DMS153 treated with DMSO at 0.1 percent for 48 hours (cell line): ENCODE results near the gene ALDH3B2.
A peak's percentile ranks its signal among the peaks of the same experiment; 100 is the strongest.
"Not testable (repeated sequence)": the region's sequence is repeated elsewhere in the genome, so short reads cannot be mapped to it uniquely, and the experiment has no call there.

Source experiments
- DNase-seq: peaks from one replicate; lab custom pipeline; 2025; ENCODE audit not compliant: unreplicated experiment; lab: John Stamatoyannopoulos, UW

Gene ALDH3B2

DNA sequence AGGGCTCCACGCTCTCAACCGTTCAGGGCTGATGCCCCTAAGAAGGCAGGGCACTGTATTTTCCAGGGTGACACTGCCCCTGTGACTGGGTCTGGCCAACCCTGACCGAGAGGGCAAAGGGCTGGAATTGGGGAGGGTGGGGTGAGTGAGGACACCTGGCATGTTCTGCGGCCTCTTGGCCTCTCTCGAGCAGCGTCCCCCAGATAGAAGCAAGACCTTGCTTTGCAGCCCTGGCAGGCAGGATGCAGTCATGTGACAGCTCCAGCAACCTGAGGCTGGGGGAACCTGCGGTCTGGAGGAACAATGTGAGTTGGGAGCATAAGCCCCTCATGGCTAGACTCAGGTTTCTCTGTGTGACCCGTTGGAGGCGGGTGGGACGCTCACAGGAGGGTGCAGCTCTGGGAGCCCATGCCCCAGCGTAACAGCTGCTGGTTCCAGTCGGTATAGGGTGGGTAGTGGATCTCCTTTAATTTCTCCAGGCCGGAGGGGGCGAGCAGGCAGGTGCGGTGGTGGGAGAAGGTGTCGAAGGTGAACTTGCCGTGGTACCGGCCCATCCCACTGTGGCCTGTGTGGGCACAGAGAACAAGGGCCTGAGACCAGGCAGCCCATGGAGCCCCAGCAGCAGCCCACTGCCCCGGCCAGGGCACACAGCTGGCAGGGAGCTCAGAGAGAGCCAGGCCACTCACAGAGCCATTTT, 11.4 kb downstream of the ALDH3B2 start:
- no peak for DNase-seq

DNA sequence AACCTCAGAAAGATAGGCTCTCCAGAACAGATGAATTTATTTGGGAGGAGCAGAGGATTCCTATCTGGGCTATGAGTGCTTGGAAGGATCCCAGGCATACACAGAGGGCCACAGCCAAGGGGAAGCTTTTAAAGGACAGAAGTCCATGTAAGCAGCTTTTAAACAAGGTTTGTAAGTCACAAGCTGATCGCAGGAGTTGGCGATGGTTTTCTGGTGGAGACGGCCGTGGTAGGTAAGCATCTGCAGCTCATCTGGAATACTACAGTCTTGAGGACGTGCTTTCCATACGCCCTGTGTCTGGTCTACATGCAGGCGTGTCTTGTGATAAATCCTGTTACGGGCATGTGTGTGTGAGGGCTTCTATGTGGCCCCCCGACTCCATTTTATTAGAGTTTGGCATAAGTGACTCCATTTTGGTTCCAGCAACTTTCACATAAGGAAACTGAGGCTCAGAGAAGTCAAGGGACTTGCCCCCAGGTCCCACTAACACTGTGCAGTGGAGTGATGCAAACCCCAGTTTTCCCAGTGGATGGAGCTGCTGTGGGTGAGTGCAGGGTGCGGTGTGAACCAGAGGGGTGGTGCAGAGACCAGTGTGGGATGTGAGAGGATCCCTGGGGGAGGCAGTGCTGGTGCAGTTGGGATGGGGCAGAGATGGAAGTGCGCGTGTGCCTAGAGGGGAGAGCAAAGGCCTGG, 12.1 kb downstream of the ALDH3B2 start:
- DNase-seq, result no peak

DNA sequence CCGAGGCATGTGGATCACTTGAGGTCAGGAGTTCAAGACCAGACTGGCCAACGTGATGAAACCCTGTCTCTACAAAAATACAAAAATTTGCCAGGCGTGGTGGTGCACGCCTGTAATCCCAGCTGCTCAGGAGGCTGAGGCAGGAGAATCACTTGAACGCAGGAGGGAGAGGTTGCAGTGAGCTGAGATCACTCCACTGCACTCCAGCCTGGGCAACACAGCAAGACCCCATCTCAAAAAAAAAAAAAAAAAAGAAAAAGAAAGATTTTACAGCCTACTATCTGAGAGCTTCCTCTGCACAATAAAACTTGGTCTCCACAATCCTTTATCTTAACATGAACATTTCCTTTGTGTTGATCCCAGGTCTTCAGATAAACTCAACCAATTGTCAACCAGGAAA, 13.7 kb downstream of the ALDH3B2 start:
- DNase-seq, result not testable (repeated sequence)

DNA sequence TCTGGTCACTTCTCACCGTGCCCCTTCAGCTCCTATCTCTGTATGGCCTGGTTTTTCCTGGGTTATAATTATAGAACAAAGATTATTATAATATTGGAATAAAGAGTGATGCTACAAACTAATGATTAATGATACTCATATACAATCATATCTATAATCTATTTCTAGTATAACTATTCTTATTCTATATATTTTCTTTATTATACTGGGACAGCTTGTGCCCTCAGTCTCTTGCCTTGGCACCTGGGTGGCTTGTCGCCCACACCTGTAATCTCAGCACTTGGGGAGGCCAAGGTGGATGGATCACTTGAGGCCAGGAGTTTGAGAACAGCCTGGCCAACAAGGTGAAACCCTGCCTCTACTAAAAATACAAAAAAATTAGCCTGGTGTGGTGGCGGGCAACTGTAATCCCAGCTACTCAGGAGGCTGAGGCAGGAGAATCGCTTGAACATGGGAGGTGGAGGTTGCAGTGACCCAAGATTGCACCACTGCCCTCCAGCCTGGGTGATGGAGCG, 14.7 kb downstream of the ALDH3B2 start:
- DNase-seq, result not testable (repeated sequence)

DNA sequence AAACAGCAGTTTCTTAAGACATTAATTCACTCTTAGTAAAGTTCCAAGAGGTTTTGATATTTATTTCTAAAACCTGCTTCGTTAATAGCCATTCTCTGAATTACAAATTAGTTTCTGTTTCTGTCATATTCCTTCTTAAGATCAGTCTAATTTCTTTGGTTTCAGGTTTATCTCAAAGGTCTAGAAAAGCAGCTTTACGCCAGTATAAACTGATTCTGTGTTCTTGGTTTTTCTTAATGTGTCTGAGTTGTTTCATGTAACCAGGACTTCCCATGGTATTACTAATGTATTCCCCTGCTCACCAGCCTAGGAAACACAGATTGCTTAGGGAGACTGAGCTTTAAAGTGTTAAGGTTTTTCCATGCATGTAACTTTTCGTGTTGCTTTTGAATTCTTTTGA, 17.1 kb downstream of the ALDH3B2 start:
- DNase-seq, result no peak

DNA sequence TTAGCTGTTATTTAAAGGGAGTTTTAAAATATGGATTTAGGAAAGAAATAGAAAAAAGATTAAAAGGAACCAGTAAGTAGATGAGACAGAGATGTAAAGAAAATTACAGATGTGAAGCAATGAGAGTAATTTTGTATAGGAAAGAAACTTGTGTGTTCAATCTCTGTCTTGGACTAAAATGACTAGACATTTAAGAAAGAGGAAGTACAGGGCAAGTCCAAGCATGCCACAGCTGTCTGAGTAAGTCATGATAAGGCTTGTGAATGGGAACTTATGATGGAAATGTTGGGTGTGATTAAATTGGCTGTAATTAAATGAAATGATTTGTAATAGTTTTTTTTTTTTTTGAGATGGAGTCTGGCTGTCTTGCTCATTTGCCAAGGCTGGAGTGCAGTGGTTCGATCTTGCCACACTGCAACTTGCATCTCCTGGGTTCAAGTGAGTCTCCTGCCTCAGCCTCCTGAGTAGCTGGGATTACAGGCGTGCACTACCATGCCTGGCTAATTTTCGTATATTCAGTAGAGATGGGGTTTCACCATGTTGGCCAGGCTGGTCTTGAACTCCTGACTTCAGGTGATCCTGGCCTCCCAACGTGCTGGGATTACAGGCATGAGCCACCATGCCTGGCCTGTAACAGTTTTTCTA, 18.0 kb downstream of the ALDH3B2 start:
- DNase-seq, result no peak

DNA sequence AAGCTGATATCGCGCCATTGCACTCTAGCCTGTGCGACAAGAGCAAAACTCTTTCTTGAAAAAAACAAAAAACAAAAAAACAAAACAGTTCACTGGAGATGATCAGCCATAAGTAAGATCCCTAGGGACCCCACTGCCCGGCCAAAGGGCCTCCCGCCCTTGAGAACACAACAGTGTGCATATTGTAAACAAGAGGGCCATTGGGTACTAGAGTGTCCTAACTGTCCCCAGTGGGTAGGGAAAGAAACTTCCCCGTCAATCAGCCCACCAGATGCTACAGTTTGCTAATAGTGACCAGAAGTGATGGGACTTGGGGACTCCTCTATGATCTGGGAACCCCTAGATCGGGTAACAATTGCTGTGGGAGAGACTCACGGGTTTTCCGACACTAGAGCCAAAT, 20.2 kb downstream of the ALDH3B2 start:
- DNase-seq, result no peak

DNA sequence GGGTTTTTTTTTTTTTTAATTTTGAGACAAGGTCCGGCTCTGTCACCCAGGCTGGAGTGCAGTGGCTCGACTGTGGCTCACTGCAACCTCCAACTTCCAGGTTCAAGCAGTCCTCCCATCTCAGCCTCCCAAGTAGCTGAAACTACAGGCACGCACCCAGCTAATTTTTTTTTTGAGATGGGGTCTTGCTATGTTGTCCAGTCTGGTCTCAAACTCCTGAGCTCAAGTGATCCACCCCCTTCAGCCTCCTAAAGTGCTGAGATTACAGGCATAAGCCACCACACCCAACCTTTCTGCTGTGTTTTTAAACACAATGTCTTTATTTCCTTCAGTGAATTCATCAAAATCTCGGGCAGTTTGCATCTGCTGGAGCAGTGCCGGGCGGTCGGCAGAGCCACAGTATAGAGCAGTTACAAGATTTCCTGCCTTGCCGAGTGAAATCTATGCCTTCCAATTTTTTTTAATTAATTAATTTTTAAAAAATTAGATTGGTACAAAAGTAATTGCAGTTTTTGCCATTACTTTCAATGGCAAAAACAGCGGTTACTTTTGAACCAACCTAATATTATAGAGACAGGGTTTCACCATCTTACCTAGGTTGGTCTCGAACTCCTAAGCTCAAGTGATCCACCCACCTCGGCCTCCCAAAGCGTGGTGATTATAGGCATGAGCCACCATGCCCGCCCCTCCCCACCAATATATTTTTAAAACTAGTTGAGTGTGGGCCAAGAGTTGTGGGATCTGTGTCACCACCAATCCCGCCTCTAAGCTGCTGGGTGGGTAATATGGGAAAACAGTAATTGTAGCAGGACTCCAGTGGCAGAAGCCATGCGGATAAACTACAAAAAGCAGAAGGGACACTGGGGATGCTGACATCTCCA, 21.2 kb downstream of the ALDH3B2 start:
- DNase-seq, result no peak

DNA sequence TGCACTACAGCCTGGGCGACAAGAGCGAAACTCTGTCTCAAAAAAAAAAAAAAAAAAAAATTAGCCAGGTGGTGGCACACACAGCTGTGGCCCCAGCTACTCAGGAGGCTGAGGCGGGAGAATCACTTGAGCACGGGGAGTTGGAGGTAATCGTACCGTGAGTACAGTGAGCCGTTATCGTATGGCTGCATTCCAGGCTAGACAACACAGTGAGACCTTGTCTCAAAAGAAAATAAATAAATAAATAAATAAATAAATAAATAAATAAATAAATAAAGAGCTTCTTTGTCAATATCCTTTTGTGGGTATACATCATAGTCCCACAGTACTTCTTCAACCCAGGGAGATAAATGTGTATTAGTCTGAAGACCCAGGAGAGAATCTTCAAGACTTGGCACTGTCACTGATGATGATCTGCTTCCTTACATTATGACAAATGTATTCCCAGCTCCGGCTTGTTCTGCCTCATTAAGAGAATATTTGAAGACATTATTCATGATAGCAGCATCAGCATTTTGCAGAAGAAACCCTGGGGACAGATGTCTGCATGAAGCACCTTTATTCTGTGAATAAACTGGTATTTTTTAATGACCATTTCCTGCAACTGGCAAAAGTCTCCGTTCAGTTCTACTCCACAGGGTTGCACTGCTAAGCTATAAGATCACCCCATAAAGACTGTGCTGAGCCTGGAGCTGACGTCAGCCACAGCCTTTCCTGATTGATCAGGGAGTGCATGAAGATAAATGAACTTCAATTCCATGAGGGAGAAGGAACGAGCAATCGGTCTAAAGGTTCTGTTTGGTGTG, 22.2 kb downstream of the ALDH3B2 start:
- DNase-seq, result no peak

DNA sequence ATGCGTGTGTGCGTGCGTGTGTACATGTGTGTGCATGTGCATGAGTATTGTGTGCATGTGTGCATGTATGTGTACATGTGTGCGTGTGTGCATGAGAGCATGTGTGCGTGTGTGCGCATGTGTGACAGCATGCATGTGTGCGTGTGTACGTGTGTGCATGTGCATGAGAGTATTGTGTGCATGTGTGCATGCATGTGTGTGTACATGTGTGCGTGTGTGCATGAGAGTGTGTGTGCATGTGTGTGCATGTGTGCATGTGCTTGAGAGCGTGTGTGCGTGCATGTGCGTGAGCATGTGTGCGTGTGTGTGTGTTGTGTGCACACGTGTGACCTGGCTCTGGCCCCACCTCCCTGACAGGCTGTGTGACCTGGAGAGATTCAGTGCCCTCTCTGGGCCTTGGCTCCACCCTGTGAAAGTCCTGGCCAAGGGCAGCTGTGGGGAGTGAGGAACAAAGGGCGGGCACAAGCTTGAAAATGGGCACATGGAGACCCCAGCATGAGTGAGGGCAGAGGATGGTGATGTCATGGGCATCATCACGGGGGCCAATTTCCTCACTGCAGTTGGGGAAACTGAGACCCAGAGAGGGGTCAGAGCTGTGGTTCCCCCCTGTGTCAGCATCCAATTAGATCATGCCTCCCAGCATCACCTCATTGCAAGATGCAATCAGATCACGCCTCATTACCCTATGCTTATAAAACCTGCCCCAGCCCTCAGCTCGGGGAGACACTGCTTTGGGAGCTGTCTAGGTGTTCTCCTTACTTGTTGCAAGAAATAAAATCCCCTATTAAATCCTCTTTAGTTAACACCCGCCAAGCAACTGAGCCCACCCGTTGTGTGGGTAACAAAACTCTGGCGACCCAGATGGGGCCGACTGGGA, 24.6 kb downstream of the ALDH3B2 start:
- no peak for DNase-seq

DNA sequence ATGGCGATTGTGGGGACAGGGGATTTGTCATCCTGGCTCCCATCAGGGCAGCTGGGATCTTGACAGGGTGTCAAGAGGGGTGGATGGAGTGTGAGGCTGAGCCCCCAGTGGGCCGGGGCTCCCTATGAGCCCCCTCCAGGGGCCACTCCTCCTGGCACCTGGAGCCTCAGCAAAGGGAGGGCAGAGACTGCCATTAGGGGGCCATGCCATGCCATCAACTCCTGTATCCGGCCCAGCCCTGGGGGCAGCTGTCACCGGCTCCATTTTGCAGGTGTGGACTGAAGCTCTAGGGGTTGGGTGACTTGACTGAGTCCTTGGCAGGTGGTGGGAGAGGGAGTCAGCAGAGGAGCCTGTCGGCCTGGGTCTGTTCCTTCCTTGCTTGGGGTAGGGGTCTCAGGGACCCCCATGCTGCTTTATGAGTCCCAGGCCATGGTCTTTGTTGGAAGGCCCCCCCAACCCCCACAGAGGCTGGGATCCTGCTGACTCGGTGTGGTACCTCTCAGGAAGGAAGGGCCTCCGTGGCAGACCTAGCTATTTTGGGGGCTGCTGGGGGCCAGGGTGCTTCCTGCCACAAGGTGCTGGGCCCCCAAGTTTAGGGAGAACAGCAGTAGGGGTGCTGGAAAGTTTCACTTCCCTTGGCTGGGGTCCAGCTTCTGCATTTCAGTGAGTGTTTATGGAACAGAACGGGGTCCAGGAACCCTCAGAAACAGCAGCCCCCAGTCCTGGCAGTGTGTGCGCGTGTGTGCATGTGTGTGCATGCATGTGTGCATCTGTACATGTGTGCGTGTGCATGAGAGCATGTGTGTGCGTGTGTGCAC, 25.4 kb downstream of the ALDH3B2 start:
- no peak for DNase-seq

DNA sequence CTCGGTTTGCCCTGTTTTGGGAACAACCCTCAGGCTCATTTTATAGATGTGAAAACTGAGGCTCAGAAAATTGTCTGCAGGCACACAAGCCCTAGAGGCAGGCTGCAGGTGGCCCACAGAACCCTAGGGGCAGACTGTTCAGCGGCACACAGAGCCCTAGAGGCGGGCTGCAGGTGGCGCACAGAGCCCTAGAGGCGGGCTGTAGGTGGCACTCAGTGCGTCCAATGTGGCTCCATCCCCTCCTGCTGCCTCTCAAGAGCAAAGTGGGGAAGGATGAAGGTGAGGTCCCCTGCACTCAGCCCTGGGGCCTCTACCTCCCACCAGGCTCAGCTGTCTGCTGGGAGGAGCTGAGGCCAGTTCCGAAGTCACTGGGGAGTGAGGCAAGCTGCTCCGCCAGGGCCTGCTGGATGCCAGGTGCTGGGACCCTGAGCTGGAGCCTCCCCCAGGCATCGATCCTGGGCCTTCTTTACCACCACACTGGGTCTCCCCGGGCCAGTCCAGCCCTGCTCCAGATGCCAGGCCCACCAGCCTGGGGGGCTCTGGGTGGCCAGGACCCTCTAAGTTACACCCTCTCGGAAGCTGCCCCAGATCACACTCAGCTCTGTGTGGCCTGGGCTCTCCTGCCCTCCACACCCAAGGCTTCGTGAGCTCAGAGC, 26.2 kb downstream of the ALDH3B2 start:
- peak; percentile 6 for DNase-seq

DNA sequence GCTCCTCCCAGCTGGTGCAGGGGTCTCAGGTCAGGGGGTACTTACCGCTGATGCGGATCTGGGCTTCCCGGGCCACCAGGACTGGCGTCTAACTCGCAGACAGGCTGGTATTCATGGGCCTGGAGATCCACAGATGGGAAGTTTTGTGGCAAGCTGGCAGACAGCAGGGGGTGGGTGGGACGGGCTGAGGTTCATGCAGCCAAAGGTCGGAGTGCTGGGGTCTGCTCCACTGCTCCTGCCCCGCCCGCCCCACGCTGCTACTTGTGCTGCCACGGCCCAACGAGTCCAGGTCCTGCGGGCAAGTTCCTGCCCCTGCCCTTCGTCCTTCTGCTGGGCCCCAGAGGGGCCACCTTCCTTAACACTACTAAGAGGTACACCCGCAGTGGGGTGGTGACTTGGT, 27.0 kb downstream of the ALDH3B2 start:
- no peak for DNase-seq

DNA sequence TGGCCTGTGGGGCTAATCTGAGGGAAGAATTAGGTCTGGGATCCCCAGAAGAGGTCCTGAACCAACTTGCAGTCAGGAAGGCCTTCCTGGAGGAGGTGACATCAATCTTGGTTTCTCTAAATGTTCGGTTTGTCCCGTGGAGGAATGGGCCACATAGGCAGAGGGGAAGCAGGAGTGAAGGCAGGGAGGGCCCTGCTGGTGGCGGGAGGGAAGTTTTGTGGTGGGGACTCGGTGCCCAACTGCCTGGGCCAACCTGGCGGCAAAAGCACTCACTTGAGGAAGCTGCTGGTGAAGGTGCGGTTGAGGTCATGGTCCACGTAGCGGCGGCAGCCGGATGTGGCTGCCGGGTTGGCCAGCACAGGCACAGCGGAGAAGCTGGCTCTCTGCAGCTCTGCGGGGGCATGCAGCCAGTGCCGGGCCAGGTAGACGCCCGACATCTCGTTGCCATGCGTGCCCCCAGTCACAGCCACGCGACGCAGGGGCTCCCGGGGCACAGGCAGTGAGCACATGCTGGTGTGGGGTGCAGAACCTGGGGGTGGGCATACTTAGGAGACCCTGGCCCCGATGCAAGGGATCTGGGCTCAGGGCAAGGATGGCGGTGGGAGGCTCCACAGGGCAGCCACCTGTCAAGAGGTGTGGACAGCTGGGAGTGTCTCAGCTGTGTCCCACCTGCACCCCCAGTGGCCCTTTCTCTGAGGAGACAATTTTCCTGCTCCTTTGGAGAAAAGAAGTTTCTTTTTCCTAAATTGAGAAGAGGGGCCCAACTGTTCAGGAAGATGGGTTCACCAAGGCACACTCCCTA, 27.7 kb downstream of the ALDH3B2 start:
- DNase-seq, result no peak

DNA sequence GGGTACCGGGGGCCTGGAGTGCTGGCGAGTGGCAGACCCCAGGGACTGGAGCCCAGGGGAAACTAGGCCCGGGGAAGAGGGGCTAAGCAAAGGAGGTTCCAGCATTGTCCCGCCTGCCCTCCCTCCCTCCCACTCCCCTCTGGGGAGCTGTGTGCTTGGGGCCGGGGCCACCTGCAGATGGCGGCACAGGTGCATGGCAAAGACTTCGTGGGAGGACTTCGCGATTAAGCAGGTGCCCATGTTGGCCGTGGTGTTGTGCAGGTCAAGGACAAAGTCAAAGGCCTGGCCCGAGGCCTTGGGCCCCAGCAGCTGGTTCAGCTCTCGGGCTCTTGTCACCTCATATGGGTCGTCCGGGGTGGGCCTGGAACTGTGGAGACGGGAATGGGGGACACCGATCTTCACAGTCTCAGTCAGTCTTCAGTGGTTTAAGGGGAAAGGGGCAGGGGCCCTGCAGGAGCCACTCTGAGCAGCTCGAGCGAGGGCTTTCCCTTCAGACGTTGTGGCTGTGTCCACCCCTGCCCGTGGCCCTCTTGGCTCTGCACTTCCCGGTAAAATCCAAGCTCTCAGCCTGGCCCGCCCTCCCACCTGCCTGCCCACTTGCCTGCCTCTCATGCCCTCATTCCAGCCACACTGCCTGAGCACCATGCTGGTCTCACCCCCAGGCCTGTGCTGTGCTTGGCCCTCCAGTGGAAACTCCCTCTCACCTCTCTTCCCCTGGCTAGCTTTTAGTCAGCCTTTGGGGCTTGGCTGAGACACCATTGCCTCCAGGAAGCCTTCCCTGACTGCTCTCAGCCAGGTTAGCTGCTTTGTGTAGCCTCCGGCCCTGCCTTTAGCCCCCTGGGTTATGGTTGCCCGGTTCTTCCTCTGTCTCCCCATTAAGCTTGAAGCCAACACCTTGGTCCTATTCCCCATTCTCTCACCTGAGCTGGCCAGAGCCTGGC, 28.6 kb downstream of the ALDH3B2 start:
- DNase-seq, result no peak
